Adrenal gland (tissue), 5 donors: ENCODE results near the gene RCOR1.
A peak's percentile ranks its signal among the peaks of the same experiment; 100 is the strongest.

Experiments
- CTCF ChIP-seq, 6 experiments: fragments of 450-650 bp in 4 of 6; fragments of 200-600 bp in 2 of 6; sonication (generic) in 1 of 6; IDR thresholded peaks; 1 replicate in 5 of 6; 2 replicates in 1 of 6; pipeline versions ENCODE4 v1.5.1 to v1.8.0; 2016 to 2021; ENCODE audit warnings: antibody characterized with exemption in 6 of 6, mild to moderate bottlenecking in 2 of 6, moderate library complexity in 1 of 6
- POLR2A ChIP-seq, 2 donors: fragments of 450-650 bp; IDR thresholded peaks; one replicate each; pipeline ENCODE4 v1.6.1; 2017; ENCODE audit warnings: antibody characterized with exemption in 2 of 2, mild to moderate bottlenecking in 2 of 2, moderate library complexity in 1 of 2
- donor health status: DM: no; HTN: no; CAD: no.

GRCh38 chr14:102591944-102592762 is at the start of gene RCOR1:
- TF ChIP-seq CTCF (IDR thresholded peaks at IDR 0.05) = peak in 2 of 6 experiments; percentile 5 to 6
- peak; percentile 68 to 90 for TF ChIP-seq POLR2A (IDR thresholded peaks at IDR 0.05)
